KMS-11 (cell line): ENCODE data around the gene ALG11.

Source experiments
- H2AFZ ChIP-seq: fragments of 200-600 bp; sonication (generic); 2 replicates; pipeline ENCODE4 v1.6.1; 2016; ENCODE audit warnings: antibody characterized with exemption, mixed run types, low read depth
- H3K27ac ChIP-seq: fragments of 200-600 bp; sonication (generic); 2 replicates; pipeline ENCODE4 v1.6.1; 2016; ENCODE audit warnings: mild to moderate bottlenecking, mixed run types
- H3K27me3 ChIP-seq: fragments of 200-600 bp; sonication (generic); 2 replicates; pipeline ENCODE4 v1.6.1; 2017; ENCODE audit warnings: mild to moderate bottlenecking, low read depth, mixed run types, moderate library complexity; ENCODE audit not compliant: insufficient read depth
- H3K36me3 ChIP-seq: fragments of 200-600 bp; sonication (generic); 2 replicates; pipeline ENCODE4 v1.6.1; 2017; ENCODE audit warnings: mild to moderate bottlenecking, mixed run types; ENCODE audit not compliant: insufficient read depth
- H3K4me1 ChIP-seq: fragments of 200-600 bp; sonication (generic); 2 replicates; pipeline ENCODE4 v1.6.1; 2016; ENCODE audit warnings: mild to moderate bottlenecking, low read depth, mixed run types; ENCODE audit not compliant: poor library complexity, severe bottlenecking
- H3K4me2 ChIP-seq: fragments of 200-600 bp; sonication (generic); 2 replicates; pipeline ENCODE4 v1.7.0; 2016; ENCODE audit warnings: mild to moderate bottlenecking, mixed run types
- H3K4me3 ChIP-seq: fragments of 200-600 bp; sonication (generic); IDR thresholded peaks from 2 replicates; pipeline ENCODE4 v1.6.1; 2017; ENCODE audit warnings: low read depth, low read length, mixed read lengths; ENCODE audit not compliant: insufficient read depth
- H3K79me2 ChIP-seq: fragments of 200-600 bp; sonication (generic); 2 replicates; pipeline ENCODE4 v1.6.1; 2016; ENCODE audit warnings: low read depth, mixed run types; ENCODE audit not compliant: insufficient read depth
- H3K9ac ChIP-seq: fragments of 200-600 bp; sonication (generic); 2 replicates; pipeline ENCODE4 v1.6.1; 2016; ENCODE audit warnings: mild to moderate bottlenecking, mixed run types
- H4K20me1 ChIP-seq: fragments of 200-600 bp; sonication (generic); 2 replicates; pipeline ENCODE4 v1.6.1; 2016; ENCODE audit warnings: mild to moderate bottlenecking, mixed run types; ENCODE audit not compliant: insufficient read depth
- TF ChIP-seq, protein P1 (sequence below): fragments of 200-600 bp; sonication (generic); conservative IDR thresholded peaks from 2 replicates; pipeline ENCODE4 v1.6.1; 2017; ENCODE audit warnings: low read depth, mild to moderate bottlenecking, antibody characterized with exemption, low read length, moderate library complexity, mixed read lengths

ALG11 gene

DNA sequence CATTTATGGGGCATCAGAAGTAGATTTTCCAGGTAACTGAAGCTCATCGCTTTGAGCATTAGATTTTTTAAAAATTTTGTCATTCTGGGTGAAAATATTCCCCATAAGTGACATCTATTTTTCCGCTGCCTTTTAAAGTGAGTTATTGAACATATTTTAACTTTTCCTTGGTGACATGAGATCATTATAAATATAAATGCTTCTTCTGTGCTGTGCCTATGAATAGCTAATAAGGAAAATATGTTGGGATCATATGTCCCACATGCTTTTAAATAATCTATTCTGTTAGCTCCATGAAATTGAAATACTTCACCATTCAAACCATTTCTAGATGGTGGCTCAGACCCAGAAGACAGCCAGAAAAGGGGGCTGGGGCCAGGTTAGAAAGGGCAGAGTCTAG lies 15.0 kb upstream of the ALG11 start:
- Histone ChIP-seq H3K36me3 (no peaks in the 10 kb centered on the region), H3K4me3 (no peak overlapping the region), H3K79me2 (no peaks in the 10 kb centered on the region), H3K4me2 (no peak overlapping the region), H3K27me3 (no peaks in the 10 kb centered on the region), H3K9ac (no peak overlapping the region), H3K27ac (no peak overlapping the region), H2AFZ (no peak overlapping the region), H4K20me1 (no peaks in the 10 kb centered on the region), H3K4me1 (peaks cover 4% of the 10 kb centered on the region)
- TF ChIP-seq, protein P1, sequence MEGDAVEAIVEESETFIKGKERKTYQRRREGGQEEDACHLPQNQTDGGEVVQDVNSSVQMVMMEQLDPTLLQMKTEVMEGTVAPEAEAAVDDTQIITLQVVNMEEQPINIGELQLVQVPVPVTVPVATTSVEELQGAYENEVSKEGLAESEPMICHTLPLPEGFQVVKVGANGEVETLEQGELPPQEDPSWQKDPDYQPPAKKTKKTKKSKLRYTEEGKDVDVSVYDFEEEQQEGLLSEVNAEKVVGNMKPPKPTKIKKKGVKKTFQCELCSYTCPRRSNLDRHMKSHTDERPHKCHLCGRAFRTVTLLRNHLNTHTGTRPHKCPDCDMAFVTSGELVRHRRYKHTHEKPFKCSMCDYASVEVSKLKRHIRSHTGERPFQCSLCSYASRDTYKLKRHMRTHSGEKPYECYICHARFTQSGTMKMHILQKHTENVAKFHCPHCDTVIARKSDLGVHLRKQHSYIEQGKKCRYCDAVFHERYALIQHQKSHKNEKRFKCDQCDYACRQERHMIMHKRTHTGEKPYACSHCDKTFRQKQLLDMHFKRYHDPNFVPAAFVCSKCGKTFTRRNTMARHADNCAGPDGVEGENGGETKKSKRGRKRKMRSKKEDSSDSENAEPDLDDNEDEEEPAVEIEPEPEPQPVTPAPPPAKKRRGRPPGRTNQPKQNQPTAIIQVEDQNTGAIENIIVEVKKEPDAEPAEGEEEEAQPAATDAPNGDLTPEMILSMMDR: no peak

DNA sequence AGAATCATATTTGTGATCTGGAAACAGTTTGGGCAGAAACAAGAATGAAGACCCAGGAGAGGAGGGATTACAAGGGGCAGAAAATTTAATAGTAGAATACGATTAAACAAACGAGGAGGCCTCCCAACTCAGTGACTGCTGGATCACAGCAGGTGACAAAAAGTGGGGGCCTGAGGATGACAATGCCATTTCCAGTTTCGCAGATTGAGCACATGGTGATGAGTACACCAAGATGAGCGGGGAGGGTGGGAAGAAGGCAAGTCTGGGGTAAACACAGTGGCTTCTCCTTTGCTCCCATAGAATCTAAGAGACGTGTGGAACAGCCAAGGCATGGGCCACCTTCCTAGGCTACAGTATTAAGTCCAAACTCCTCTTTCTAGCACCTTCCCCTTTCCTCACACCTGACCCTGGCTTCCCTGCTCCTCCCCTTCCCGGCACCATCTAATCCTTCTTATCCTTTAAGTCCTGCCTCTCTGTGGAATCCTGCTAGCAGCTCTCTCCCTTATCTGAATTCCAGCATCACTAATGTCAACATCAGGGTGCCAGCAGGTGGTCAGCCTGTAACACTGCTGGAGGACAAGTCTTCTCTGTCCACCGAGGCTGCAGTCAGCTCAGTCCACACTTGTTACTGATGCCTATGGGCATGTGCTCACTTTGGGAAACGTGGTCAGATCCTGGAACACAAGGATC lies 14.4 kb upstream of the ALG11 start:
- H3K4me3 ChIP-seq: no peak overlapping the region
- H3K79me2 ChIP-seq: no peaks in the 10 kb centered on the region
- no peak overlapping the region for H3K27ac ChIP-seq
- no peaks in the 10 kb centered on the region for H4K20me1 ChIP-seq
- no peak overlapping the region for H2AFZ ChIP-seq
- peaks cover 4% of the 10 kb centered on the region for H3K4me1 ChIP-seq
- H3K27me3 ChIP-seq: no peaks in the 10 kb centered on the region
- H3K9ac ChIP-seq: no peak overlapping the region
- no peaks in the 10 kb centered on the region for H3K36me3 ChIP-seq
- H3K4me2 ChIP-seq: no peak overlapping the region
- TF ChIP-seq, protein P1: no peak

DNA sequence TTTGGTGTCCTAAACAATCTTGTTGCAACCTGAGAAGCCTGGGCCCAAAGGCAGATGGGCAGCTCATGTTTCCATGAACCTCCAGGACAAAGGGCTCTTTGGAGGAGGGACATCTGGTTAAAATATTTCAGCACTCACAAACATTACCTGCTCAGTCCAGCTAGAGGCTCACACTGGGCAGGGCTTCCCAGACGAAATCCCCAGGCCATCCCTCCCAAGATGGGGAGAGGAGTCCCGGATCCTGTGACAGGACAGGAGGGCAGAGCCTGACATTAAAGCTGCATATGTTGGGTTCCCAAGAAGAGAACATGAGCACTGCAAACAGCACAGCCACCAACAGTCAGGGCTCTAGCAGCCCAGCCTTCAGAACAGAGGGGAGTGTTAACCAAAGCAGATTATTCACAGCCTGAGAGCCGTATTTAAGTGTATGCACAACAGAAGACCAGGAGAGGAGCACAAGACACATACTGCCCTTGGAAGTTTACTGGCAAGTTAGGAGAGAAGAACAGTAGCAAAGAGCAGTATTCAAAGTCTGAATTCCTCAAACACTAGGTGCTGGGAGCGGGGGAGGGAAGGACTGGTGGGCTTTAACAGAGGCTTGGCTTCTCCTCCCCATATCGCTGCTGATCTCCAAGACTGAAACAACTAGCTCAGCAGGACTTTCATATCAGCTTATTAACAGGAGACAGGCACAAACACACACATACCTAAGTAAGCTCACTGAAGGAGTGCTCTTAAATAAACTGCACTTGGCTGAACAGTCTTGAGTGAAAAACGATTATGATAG lies 13.3 kb upstream of the ALG11 start:
- no peak overlapping the region for H3K9ac ChIP-seq
- TF ChIP-seq, protein P1: no peak
- H4K20me1 ChIP-seq: no peaks in the 10 kb centered on the region
- peaks cover 4% of the 10 kb centered on the region for H3K4me1 ChIP-seq
- H3K36me3 ChIP-seq: no peaks in the 10 kb centered on the region
- H3K4me2 ChIP-seq: no peak overlapping the region
- no peaks in the 10 kb centered on the region for H3K27me3 ChIP-seq
- H2AFZ ChIP-seq: no peak overlapping the region
- H3K79me2 ChIP-seq: no peaks in the 10 kb centered on the region
- no peak overlapping the region for H3K4me3 ChIP-seq
- H3K27ac ChIP-seq: no peak overlapping the region

DNA sequence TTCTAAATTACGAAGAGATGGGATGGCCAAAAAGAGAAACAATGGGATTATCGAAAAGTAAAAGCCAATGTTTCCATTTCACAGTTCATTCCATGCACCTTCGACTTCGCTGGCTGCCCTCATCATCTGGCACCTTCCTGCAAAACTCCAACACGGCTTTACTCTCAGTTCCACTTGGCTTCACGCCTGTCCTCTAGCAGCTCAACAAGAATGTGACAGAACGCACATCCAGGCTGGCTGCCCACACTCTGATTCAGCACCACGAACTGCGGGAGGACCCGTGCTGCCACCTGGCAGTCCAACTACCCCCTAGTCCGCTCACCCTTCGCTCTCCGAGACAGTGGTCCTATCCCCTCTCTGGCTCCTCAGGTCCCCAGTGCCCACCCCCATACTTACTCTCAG lies 12.7 kb upstream of the ALG11 start:
- Histone ChIP-seq H3K27ac (no peak overlapping the region), H3K4me2 (no peak overlapping the region), H3K79me2 (no peaks in the 10 kb centered on the region), H3K27me3 (no peaks in the 10 kb centered on the region), H3K9ac (no peak overlapping the region), H2AFZ (no peak overlapping the region), H3K4me3 (no peak overlapping the region), H3K4me1 (peaks cover 4% of the 10 kb centered on the region), H3K36me3 (no peaks in the 10 kb centered on the region), H4K20me1 (no peaks in the 10 kb centered on the region)
- TF ChIP-seq, protein P1: no peak
